Ascending aorta (tissue), 2 donors: ENCODE measurements around the gene ARPC2. TPM values are rescaled to one million over a fixed set of nuclear protein-coding genes. Genes with fewer than 3 reads are reported as not detected.
"Not testable (repeated sequence)": the region's sequence is repeated elsewhere in the genome, so short reads cannot be mapped to it uniquely, and the experiment has no call there.

Source experiments
- DNase-seq, 2 donors: peaks; one replicate each; pipeline ENCODE4 v3.0.0-alpha.2; 2019; ENCODE audit warnings: low spot score in 2 of 2
- H3K27ac ChIP-seq, 2 donors: fragments of 200-600 bp; sonication (generic); one replicate each; pipeline ENCODE4 v1.5.1; 2016 to 2017; ENCODE audit warnings: mild to moderate bottlenecking in 1 of 2
- H3K27me3 ChIP-seq: fragments of 200-600 bp; sonication (generic); one replicate; pipeline ENCODE4 v1.5.1; 2017
- H3K36me3 ChIP-seq, 2 donors: fragments of 200-600 bp; sonication (generic); one replicate each; pipeline ENCODE4 v1.5.1; 2016
- H3K4me1 ChIP-seq, 2 donors: fragments of 200-600 bp; sonication (generic); one replicate each; pipeline ENCODE4 v1.5.1; 2016 to 2017; ENCODE audit warnings: mild to moderate bottlenecking in 1 of 2
- H3K4me3 ChIP-seq, 2 donors: fragments of 200-600 bp; sonication (generic); one replicate each; pipeline ENCODE4 v1.5.1; 2016 to 2017; ENCODE audit warnings: mild to moderate bottlenecking in 1 of 2
- H3K9me3 ChIP-seq, 2 donors: fragments of 200-600 bp; sonication (generic); one replicate each; pipeline ENCODE4 v1.5.1; 2016
- intact Hi-C: fragments of 100-400 bp; cut with DNase I; formaldehyde crosslinking; loops from one replicate; pipeline ENCODE4 v1.15.1; 2023
- total RNA-seq: library from RNA; depleted of rRNA; stranded (reverse); fragments of >200 nt; gene quantifications from one replicate; pipeline ENCODE4 v1.1.0, GENCODE V29; 2016
- TF ChIP-seq, protein P1 (sequence below), 3 experiments: fragments of 200-600 bp in 2 of 3; fragments of 450-650 bp in 1 of 3; sonication (generic) in 2 of 3; IDR thresholded peaks; one replicate each; pipeline ENCODE4 v1.5.1; 2016 to 2019; ENCODE audit warnings: antibody characterized with exemption in 3 of 3, mild to moderate bottlenecking in 1 of 3, moderate library complexity in 1 of 3

Gene ARPC2
- total RNA-seq: 237 TPM

- peak; percentile 75 to 97 for DNase-seq
- intact Hi-C loops: loop anchor here (1.0 to 5.0 kb wide), 5 partner anchors 11 to 190 kb away; partner anchors contain the start of genes AAMP and PNKD
- Histone ChIP-seq H3K9me3 (no peaks in the 10 kb centered on the region), H3K4me3 (peak within 1 kb of the TSS; percentile 96), H3K27ac (peak within 1 kb of the TSS; percentile 97 to 98), H3K27me3 (no peaks in the 10 kb centered on the region), H3K4me1 (peaks cover 19 to 35% of the 10 kb centered on the region in 2 donors), H3K36me3 (peaks cover 0 to 5% of the 10 kb centered on the region in 2 donors)
- TF ChIP-seq, protein P1, sequence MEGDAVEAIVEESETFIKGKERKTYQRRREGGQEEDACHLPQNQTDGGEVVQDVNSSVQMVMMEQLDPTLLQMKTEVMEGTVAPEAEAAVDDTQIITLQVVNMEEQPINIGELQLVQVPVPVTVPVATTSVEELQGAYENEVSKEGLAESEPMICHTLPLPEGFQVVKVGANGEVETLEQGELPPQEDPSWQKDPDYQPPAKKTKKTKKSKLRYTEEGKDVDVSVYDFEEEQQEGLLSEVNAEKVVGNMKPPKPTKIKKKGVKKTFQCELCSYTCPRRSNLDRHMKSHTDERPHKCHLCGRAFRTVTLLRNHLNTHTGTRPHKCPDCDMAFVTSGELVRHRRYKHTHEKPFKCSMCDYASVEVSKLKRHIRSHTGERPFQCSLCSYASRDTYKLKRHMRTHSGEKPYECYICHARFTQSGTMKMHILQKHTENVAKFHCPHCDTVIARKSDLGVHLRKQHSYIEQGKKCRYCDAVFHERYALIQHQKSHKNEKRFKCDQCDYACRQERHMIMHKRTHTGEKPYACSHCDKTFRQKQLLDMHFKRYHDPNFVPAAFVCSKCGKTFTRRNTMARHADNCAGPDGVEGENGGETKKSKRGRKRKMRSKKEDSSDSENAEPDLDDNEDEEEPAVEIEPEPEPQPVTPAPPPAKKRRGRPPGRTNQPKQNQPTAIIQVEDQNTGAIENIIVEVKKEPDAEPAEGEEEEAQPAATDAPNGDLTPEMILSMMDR (IDR thresholded peaks at IDR 0.05): peak in 1 of 3 experiments; percentile 22
These were observed at the start of gene ARPC2 for GRCh38 chr2:218216674-218217359. Gene ARPC2 (plus strand): TSS chr2:218217189. CDS start chr2:218217471, 282 bp downstream.

- Histone ChIP-seq H3K27me3 (no peaks in the 10 kb centered on the region), H3K36me3 (no peaks in the 10 kb centered on the region), H3K4me1 (no peaks in the 10 kb centered on the region), H3K9me3 (no peaks in the 10 kb centered on the region), H3K4me3 (no peak overlapping the region), H3K27ac (no peak overlapping the region)
- TF ChIP-seq, protein P1 (IDR thresholded peaks at IDR 0.05): no peak
- DNase-seq: no peak
- intact Hi-C loops: no loop called here
These were observed 49.0 kb upstream of the ARPC2 start for GRCh38 chr2:218168016-218168415.

DNA sequence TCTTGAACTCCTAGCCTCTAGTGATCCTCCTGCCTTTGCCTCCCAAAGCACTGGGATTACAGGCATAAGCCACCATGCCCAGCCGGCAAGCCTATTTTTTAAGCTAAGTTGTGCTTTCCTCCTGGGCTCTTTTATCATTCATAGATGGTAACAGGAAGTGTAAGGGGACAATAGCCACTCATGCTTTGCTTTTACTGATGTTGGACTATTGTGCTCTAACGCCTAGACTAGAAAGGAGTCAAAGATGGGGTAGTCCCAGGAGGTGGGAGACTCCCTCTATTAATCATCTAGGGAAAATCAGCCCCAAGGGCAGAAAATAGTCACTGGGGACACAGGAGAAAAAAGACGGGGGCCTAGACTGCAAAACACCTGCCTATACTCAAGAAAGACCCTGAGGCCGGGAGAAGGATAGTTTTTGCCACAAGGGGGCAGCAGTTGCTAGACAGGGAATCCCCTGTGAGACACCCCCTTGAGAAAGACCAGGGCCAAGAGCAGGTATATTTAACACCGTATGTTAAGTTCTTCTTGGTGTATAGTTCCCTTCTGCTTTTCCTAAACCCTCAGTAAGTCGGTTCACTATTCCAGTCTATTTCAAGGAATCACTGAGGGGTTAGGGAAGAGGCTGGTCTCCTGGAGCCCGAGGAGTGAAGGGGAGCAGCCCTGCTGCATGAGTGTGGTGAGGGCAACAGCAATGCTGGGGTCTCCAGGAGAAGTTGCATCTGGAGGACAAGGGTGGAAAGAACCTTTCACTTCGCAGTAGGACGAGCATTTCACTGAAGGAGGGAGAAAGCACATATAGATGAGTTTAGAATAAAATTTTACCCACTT is 48.1 kb upstream of the ARPC2 start:
- Histone ChIP-seq H3K9me3 (no peaks in the 10 kb centered on the region), H3K4me3 (no peak overlapping the region), H3K27me3 (no peaks in the 10 kb centered on the region), H3K4me1 (no peaks in the 10 kb centered on the region), H3K27ac (no peak overlapping the region), H3K36me3 (no peaks in the 10 kb centered on the region)
- intact Hi-C loops: no loop called here
- DNase-seq: peak in 1 of 2 donors; percentile 69
- TF ChIP-seq, protein P1 (IDR thresholded peaks at IDR 0.05): peak; percentile 32 to 68 (median 47)

GRCh38 chr2:218169757-218170546 is 47.0 kb upstream of the ARPC2 start:
- no peak for DNase-seq
- TF ChIP-seq, protein P1 (IDR thresholded peaks at IDR 0.05): no peak
- Histone ChIP-seq H3K9me3 (no peaks in the 10 kb centered on the region), H3K27me3 (no peaks in the 10 kb centered on the region), H3K27ac (no peak overlapping the region), H3K36me3 (no peaks in the 10 kb centered on the region), H3K4me1 (no peaks in the 10 kb centered on the region), H3K4me3 (no peak overlapping the region)
- intact Hi-C loops: no loop called here

GRCh38 chr2:218171744-218172143 is 45.2 kb upstream of the ARPC2 start:
- DNase-seq, H3K9me3 ChIP-seq, H3K27ac ChIP-seq, H3K36me3 ChIP-seq, H3K27me3 ChIP-seq, intact Hi-C loops, H3K4me3 ChIP-seq, H3K4me1 ChIP-seq: not testable (repeated sequence)
